Loucy (cell line): ENCODE results near the gene FLACC1.

ENCODE experiments used
- H2AFZ ChIP-seq: fragments of 200-600 bp; sonication (generic); 2 replicates; pipeline ENCODE4 v1.6.0; 2016; ENCODE audit warnings: antibody characterized with exemption, mild to moderate bottlenecking, low read length, moderate library complexity
- H3F3A ChIP-seq: fragments of 200-600 bp; 2 replicates; pipeline ENCODE4 v1.6.0; 2016; ENCODE audit warnings: antibody characterized with exemption, low read depth, mild to moderate bottlenecking
- H3K27me3 ChIP-seq: fragments of 200-600 bp; sonication (generic); 2 replicates; pipeline ENCODE4 v1.6.1; 2014; ENCODE audit warnings: low read length, mild to moderate bottlenecking; ENCODE audit not compliant: insufficient read depth, poor library complexity, severe bottlenecking
- H3K36me3 ChIP-seq: fragments of 200-600 bp; sonication (generic); 2 replicates; pipeline ENCODE4 v1.6.1; 2016; ENCODE audit warnings: low read length; ENCODE audit not compliant: insufficient read depth
- H3K4me1 ChIP-seq: fragments of 200-600 bp; sonication (generic); 2 replicates; pipeline ENCODE4 v1.5.1; 2014; ENCODE audit warnings: low read length, mild to moderate bottlenecking; ENCODE audit not compliant: insufficient read depth, poor library complexity, severe bottlenecking
- H3K4me2 ChIP-seq: fragments of 200-600 bp; sonication (generic); 2 replicates; pipeline ENCODE4 v1.6.0; 2014; ENCODE audit warnings: antibody characterized with exemption, low read length, low read depth, mild to moderate bottlenecking; ENCODE audit not compliant: poor library complexity, severe bottlenecking
- H3K4me3 ChIP-seq: fragments of 200-600 bp; sonication (generic); 2 replicates; pipeline ENCODE4 v1.5.1; 2014; ENCODE audit warnings: low read length, mild to moderate bottlenecking, mixed read lengths; ENCODE audit not compliant: poor library complexity, severe bottlenecking
- H3K79me2 ChIP-seq: fragments of 200-600 bp; sonication (generic); 2 replicates; pipeline ENCODE4 v1.6.1; 2014; ENCODE audit warnings: low read length; ENCODE audit not compliant: insufficient read depth
- H3K9ac ChIP-seq: fragments of 200-600 bp; sonication (generic); 2 replicates; pipeline ENCODE4 v1.6.0; 2014; ENCODE audit warnings: mild to moderate bottlenecking, low read depth, low read length, moderate library complexity; ENCODE audit not compliant: poor library complexity, severe bottlenecking
- H3K9me2 ChIP-seq: fragments of 200-600 bp; sonication (generic); replicated peaks from 2 replicates; pipeline ENCODE4 v1.6.1; 2016; ENCODE audit warnings: low read depth, low read length, mixed read lengths
- H3K9me3 ChIP-seq: fragments of 200-600 bp; sonication (generic); 2 replicates; pipeline ENCODE4 v1.6.1; 2014; ENCODE audit warnings: mild to moderate bottlenecking, antibody characterized with exemption, low read length, low read depth; ENCODE audit not compliant: insufficient read depth
- H4K20me1 ChIP-seq: fragments of 200-600 bp; sonication (generic); 2 replicates; pipeline ENCODE4 v1.6.0; 2014; ENCODE audit warnings: antibody characterized with exemption, low read length, mild to moderate bottlenecking; ENCODE audit not compliant: insufficient read depth, poor library complexity, severe bottlenecking
- EZH2phosphoT487 ChIP-seq: fragments of 200-600 bp; IDR thresholded peaks from 2 replicates; pipeline ENCODE4 v1.6.1; 2018; ENCODE audit warnings: antibody characterized with exemption, mild to moderate bottlenecking, moderate library complexity, borderline replicate concordance
- TF ChIP-seq, protein P1 (sequence below): fragments of 200-600 bp; sonication (generic); conservative IDR thresholded peaks from 2 replicates; pipeline ENCODE4 v1.5.1; 2014; ENCODE audit warnings: mild to moderate bottlenecking, antibody characterized with exemption, low read length

FLACC1 gene

GRCh38 chr2:201322772-201323171 lies 34.4 kb downstream of the FLACC1 start:
- H3K27me3 ChIP-seq: no peaks in the 10 kb centered on the region
- TF ChIP-seq, protein P1, sequence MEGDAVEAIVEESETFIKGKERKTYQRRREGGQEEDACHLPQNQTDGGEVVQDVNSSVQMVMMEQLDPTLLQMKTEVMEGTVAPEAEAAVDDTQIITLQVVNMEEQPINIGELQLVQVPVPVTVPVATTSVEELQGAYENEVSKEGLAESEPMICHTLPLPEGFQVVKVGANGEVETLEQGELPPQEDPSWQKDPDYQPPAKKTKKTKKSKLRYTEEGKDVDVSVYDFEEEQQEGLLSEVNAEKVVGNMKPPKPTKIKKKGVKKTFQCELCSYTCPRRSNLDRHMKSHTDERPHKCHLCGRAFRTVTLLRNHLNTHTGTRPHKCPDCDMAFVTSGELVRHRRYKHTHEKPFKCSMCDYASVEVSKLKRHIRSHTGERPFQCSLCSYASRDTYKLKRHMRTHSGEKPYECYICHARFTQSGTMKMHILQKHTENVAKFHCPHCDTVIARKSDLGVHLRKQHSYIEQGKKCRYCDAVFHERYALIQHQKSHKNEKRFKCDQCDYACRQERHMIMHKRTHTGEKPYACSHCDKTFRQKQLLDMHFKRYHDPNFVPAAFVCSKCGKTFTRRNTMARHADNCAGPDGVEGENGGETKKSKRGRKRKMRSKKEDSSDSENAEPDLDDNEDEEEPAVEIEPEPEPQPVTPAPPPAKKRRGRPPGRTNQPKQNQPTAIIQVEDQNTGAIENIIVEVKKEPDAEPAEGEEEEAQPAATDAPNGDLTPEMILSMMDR: no peak
- TF ChIP-seq EZH2phosphoT487: no peak
- H3K4me2 ChIP-seq: no peak overlapping the region
- no peak overlapping the region for H2AFZ ChIP-seq
- H3K9me2 ChIP-seq: no peaks in the 10 kb centered on the region
- no peaks in the 10 kb centered on the region for H3K4me1 ChIP-seq
- H3K4me3 ChIP-seq: no peak overlapping the region
- H3K9ac ChIP-seq: no peak overlapping the region
- no peaks in the 10 kb centered on the region for H3F3A ChIP-seq
- H3K79me2 ChIP-seq: no peaks in the 10 kb centered on the region
- no peaks in the 10 kb centered on the region for H4K20me1 ChIP-seq
- no peaks in the 10 kb centered on the region for H3K36me3 ChIP-seq
- H3K9me3 ChIP-seq: peaks cover 9% of the 10 kb centered on the region; the same call in 1 of the 2 replicates

DNA sequence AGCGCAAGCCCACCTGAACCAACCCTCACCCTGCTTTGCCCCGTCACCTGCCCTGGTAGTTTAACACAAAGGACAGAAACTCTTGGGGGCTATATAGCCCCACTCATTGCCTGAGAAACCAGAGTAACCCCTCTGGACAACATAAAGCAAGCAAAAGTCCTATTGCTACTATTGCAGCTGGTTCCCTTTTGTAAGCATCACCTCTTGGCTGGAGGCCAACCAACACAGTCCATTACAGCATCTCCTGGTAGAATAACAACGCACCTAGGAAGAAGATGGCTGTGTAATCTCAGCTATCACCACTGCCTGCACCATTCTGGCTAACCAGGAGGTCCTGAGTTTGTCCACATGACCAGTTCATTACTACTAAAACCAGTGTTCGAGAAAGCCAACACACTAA lies 36.4 kb downstream of the FLACC1 start:
- H4K20me1 ChIP-seq: no peaks in the 10 kb centered on the region
- H3K36me3 ChIP-seq: no peaks in the 10 kb centered on the region
- H3K9ac ChIP-seq: no peak overlapping the region
- no peak overlapping the region for H3K4me3 ChIP-seq
- H3K4me1 ChIP-seq: no peaks in the 10 kb centered on the region
- peaks cover 9% of the 10 kb centered on the region; the same call in 1 of the 2 replicates for H3K9me3 ChIP-seq
- no peaks in the 10 kb centered on the region for H3K9me2 ChIP-seq
- H3K79me2 ChIP-seq: no peaks in the 10 kb centered on the region
- no peaks in the 10 kb centered on the region for H3K27me3 ChIP-seq
- no peak overlapping the region for H2AFZ ChIP-seq
- H3F3A ChIP-seq: no peaks in the 10 kb centered on the region
- TF ChIP-seq EZH2phosphoT487: no peak
- TF ChIP-seq, protein P1: no peak
- H3K4me2 ChIP-seq: no peak overlapping the region

- no peak for TF ChIP-seq EZH2phosphoT487
- TF ChIP-seq, protein P1: no peak
- no peak overlapping the region for H3K9ac ChIP-seq
These were observed 36.9 kb downstream of the FLACC1 start for GRCh38 chr2:201320257-201320656.

More at GRCh38 chr2:201320257-201320656, 36.9 kb downstream of the FLACC1 start:
- Histone ChIP-seq H3K36me3 (no peaks in the 10 kb centered on the region), H3K9me3 (peaks cover 9% of the 10 kb centered on the region; the same call in 1 of the 2 replicates), H3K4me2 (no peak overlapping the region), H2AFZ (no peak overlapping the region), H4K20me1 (no peaks in the 10 kb centered on the region), H3K4me1 (no peaks in the 10 kb centered on the region), H3K27me3 (no peaks in the 10 kb centered on the region), H3K79me2 (no peaks in the 10 kb centered on the region), H3K9me2 (no peaks in the 10 kb centered on the region), H3K4me3 (no peak overlapping the region), H3F3A (no peaks in the 10 kb centered on the region)
